HG03039 (cell line): ENCODE measurements around the gene STXBP6.
"Not testable (repeated sequence)": the region's sequence is repeated elsewhere in the genome, so short reads cannot be mapped to it uniquely, and the experiment has no call there.

Experiments
- ATAC-seq: cut with Tn5 transposase; IDR thresholded peaks from one replicate; pipeline ENCODE4 v1.9.1; 2021; ENCODE audit warnings: mild to moderate bottlenecking, moderate library complexity; ENCODE audit not compliant: unreplicated experiment

STXBP6 gene

DNA sequence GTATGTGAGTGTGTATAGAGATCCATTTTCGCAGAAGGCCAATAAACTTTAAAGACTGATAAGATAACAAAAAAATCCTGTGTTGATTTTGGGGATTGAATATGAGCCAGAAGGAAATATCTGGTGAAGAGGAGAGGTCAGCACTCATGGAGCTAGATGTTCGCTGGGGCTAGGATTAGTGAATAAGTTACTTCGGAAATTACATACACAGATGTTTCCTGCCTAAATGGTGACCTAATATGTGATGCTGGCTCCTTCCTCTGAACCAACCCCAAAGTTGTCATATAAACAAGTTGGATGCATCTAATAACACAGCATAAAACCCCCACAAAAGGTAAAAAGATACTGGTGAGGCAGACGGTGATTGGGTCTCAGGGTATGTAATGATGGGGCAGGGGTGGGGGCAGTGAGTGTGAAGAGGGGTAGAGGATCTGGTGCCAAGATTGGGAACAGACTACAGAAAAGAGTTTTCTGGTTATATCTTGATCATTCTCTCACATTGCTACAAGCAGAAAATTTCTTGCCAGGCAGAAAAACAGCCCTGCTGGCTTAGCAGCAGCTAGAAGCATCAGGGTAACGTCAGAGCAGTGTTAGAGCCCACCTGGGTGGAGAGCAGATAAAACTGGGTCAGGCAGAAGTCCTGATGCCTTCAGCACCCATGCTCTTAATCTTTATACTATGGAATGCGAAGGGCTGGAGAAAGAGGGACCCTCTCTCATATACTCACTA is 275.6 kb downstream of the STXBP6 start:
- ATAC-seq = no peak

DNA sequence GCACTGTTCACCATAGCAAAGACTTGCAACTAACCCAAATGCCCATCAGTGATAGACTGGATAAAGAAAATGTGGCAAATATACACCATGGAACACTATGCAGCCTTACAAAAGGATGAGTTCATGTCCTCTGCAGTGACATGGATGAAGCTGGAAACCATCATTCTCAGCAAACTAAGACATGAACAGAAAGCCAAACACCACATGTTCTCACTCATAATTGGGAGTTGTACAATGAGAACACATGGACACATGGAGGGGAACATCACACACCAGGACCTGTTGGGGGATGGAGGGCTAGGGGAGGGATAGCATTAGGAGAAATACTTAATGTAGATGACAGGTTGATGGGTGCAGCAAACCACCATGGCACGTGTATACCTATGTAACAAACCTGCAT is 276.4 kb downstream of the STXBP6 start:
- ATAC-seq = not testable (repeated sequence)

DNA sequence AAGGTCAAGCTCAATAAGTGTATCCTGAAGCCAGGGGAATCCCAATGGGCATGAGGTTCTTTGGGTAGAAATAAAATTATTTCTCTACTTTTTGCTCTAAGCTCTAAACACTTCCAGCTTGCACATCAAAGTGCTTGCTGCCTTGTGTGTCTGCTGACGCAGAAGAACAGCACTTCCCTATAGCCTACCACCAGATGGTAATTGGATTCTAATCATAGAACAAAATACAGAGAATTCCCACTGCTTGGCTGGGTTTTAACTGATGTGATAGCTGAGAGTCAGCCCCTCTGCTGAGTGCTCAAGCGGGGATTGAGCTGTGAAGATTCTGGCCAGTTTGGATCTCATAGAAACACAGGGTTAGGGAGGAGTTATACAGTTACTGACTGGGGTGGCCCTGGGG is 283.5 kb downstream of the STXBP6 start:
- ATAC-seq = no peak

GRCh38 chr14:24761141-24761540 is 288.8 kb downstream of the STXBP6 start:
- no peak for ATAC-seq
